ENCODE results near the gene RUVBL2. TPM values are rescaled to one million over a fixed set of nuclear protein-coding genes. Genes with fewer than 3 reads are reported as not detected.

Gene RUVBL2
- total RNA-seq, 1 experiment from 2014 or later = 130 TPM

GRCh38 chr19:48967346-48968178 lies 26.1 kb upstream of the RUVBL2 start:
- no peak overlapping the region for H4K8ac ChIP-seq (replicated peaks; ENCODE audit: insufficient read length, low read depth, low read length)
- H2AFZ ChIP-seq (ENCODE audit: low read length) = no peak overlapping the region
- H3K4ac ChIP-seq (ENCODE audit: low read depth, low read length) = no peak overlapping the region
- no peak overlapping the region for H3K9ac ChIP-seq (ENCODE audit: extremely low read depth, insufficient read length, low read length)
- peaks cover 14% of the 10 kb centered on the region for H3K23me2 ChIP-seq (ENCODE audit: insufficient read length, low read depth, low read length, poor library complexity, severe bottlenecking)
- H3K4me1 ChIP-seq (ENCODE audit: insufficient read depth, low read length) = no peaks in the 10 kb centered on the region
- H3K9me3 Mint-ChIP-seq = peaks cover 0 to 5% of the 10 kb centered on the region in 2 experiments; a peak in 1 of 5 replicates
- peak overlapping the region in 2 of 3 experiments; percentile 61 to 82; a peak in 1 of 7 replicates for H3K27ac Mint-ChIP-seq
- H3K4me1 Mint-ChIP-seq = peaks cover 27 to 50% of the 10 kb centered on the region in 2 experiments
- H3K4me3 Mint-ChIP-seq = peak overlapping the region; percentile 96 to 98
- H4K91ac ChIP-seq (ENCODE audit: insufficient read length, low read depth, low read length) = no peak overlapping the region
- no peak overlapping the region for H3K4me2 ChIP-seq (ENCODE audit: insufficient read depth, insufficient read length, low read length)
- peaks cover 2% of the 10 kb centered on the region; the same call in 1 of the 2 replicates for H3K27me3 Mint-ChIP-seq (ENCODE audit: low read depth)
- H3K36me3 Mint-ChIP-seq (ENCODE audit: insufficient read depth in 1 of 3, low read depth in 3 of 3) = peaks cover 33 to 50% (median 47%) of the 10 kb centered on the region in 3 experiments; a peak in 6 of 7 replicates
- no peak overlapping the region for H2BK120ac ChIP-seq (ENCODE audit: low read depth, low read length, poor library complexity, severe bottlenecking)
- H3K79me1 ChIP-seq (ENCODE audit: insufficient read depth, low read depth, low read length, poor library complexity, severe bottlenecking) = no peaks in the 10 kb centered on the region
- no peaks in the 10 kb centered on the region for H3K27me3 ChIP-seq (ENCODE audit: insufficient read depth, low read length)
- no peak overlapping the region for H3K14ac ChIP-seq (ENCODE audit: insufficient read depth, low read length)
- H3K18ac ChIP-seq (ENCODE audit: insufficient read length, low read depth, low read length) = no peak overlapping the region
- H3K79me2 ChIP-seq (ENCODE audit: insufficient read depth, low read length) = no peaks in the 10 kb centered on the region
- H3K23ac ChIP-seq (ENCODE audit: insufficient read length, low read depth, low read length) = no peak overlapping the region
- H4K20me1 ChIP-seq (ENCODE audit: control insufficient read depth, insufficient read depth, insufficient read length) = peaks cover 3% of the 10 kb centered on the region
- no peak overlapping the region for H2BK15ac ChIP-seq (ENCODE audit: low read depth, low read length)
- no peak overlapping the region for H4K5ac ChIP-seq (ENCODE audit: insufficient read length, low read depth, low read length)
- no peak overlapping the region for H2AK5ac ChIP-seq (ENCODE audit: insufficient read length, low read length)
- no peak for TF ChIP-seq CTCF (conservative IDR thresholded peaks at IDR 0.05)
- no peak overlapping the region for H2BK5ac ChIP-seq (ENCODE audit: insufficient read length, low read length)
- peak; percentile 55 for DNase-seq
- no peak overlapping the region for H2BK20ac ChIP-seq (ENCODE audit: low read depth, low read length, poor library complexity, severe bottlenecking)
- H3T11ph ChIP-seq (ENCODE audit: low read length) = no peak overlapping the region
- no peaks in the 10 kb centered on the region for H3K9me3 ChIP-seq (ENCODE audit: control insufficient read depth, low read depth, low read length)
- no peak overlapping the region for H3K56ac ChIP-seq (ENCODE audit: insufficient read length, low read depth, low read length)
- H3K27ac ChIP-seq (ENCODE audit: insufficient read length, low read depth, low read length) = no peak overlapping the region
- WGBS (ENCODE audit: extremely low coverage, insufficient read length, low lambda C conversion rate) = no CpG with 5 or more reads among the region's 14 CpGs
- no peak overlapping the region for H2BK12ac ChIP-seq (ENCODE audit: insufficient read length, low read depth, low read length)

Measured in H9 (cell line).